HG02884 (cell line): ENCODE measurements around the gene RPS6KA5.
A peak's percentile ranks its signal among the peaks of the same experiment; 100 is the strongest.
"Not testable (repeated sequence)": the region's sequence is repeated elsewhere in the genome, so short reads cannot be mapped to it uniquely, and the experiment has no call there.

Experiments used
- ATAC-seq: cut with Tn5 transposase; IDR thresholded peaks from one replicate; pipeline ENCODE4 v1.9.1; 2021; ENCODE audit warnings: mild to moderate bottlenecking, moderate library complexity; ENCODE audit not compliant: unreplicated experiment

Gene RPS6KA5

DNA sequence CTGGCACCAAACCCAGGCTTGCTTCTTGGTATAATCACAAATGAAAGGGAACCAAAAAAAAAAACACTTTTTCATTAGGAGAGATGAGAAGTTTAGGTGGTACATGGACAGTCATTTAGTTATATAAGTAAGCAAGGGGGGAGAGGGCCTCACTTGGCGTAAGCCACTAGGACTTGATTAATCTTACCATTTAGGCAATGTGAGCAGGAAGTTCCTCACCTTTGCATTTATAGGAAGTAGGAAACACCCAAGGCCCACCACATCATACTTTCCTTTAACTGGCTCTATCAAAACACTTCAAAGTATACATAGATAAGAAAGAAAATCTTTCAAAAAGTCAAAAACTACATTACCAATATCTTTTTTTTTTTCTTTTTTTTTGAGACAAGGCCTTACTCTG lies 6.7 kb upstream of the RPS6KA5 start:
- no peak for ATAC-seq

DNA sequence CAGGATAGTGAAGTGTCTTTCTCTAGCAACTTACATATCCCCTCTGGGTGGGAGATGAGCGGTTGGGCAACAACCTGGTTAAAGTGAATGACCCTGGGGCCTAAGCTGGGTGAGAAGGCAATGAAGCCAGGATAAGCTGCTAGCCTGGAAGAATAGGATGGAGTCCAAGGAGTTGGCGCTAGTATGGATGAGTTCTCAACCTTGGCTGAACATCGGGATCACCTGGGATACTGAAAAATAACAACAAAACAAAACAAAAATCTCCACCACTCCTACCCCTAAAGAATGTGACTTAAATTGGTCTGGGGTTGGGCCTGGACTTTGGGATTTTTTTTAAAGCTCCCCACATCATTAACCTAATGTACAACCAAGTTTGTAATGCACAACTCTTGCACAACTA lies 4.8 kb upstream of the RPS6KA5 start:
- ATAC-seq = no peak

DNA sequence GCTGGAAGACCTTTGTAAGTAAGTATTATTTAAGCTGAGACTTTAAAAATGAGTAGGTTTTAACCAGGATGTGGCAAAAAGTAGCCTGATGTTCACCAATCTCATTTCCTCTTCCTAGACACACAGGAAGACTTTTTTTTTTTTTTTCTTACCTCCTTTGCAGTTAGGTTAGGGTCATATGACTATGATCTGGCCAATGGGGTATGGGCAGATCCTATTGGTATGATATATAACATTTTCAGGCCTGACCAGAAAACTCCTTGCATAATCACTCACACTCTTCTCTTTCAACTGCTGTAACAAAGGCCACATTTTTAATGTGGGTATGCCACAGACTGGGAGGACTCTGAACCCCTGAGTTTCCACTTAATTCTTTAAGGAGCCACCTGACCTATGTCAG lies 2.7 kb upstream of the RPS6KA5 start:
- ATAC-seq = no peak

DNA sequence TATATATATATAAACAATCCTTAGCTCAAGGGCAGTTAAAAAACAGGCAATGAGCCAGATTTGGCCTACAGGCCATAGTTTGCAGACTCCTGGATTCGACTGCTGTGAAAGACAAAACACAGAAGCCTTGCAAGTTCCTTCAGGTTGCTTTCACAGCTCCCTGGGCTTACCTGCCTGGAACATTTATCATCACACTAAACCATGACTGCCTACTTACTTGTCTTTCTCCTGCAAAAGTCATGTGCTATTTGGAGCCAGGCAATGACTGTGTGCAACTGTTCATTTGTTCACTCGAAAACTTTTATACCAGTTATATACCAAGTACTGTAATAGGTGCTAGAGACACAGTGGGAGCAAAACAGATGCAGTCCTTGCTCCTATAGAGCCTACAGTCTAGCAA lies 2.2 kb upstream of the RPS6KA5 start:
- no peak for ATAC-seq

DNA sequence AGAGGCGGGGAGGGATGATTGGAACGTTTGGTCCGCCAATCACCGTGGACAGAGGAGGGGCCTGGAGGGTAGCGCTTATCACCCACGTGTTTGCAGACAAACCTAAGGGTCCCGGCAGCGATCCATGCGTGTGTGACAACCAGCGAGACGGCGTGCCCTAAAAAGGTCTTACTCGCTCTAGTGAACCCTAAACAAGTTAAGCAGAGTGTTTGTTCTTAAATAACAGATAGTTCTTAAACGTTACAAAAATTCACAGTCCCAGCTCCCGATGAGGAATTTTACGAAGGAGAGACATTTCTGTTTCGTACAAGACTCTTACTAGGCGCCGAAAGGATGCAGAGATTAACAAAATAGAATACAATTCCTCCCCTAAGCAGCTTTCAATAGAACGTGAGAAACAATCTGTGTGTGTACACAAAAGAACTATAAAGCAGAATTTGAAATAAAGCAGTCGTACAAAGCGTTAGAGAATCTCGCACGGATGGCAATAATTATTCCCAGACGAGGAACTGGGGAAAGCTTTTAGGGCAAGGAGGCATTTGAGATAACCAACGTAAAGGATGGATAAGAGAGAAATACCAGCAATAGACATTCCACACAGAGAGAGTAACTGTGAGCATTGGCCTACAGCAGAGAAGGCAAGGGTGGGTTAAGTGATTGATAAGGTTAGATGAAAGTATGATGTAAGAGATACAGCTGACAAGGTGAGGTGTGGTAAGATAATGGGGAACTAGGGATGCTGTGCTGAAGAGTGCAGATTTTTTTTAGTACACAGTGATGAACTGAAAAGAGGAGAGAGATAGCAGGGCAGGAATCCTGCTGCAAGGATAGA lies 831 bp upstream of the RPS6KA5 start:
- ATAC-seq = no peak

DNA sequence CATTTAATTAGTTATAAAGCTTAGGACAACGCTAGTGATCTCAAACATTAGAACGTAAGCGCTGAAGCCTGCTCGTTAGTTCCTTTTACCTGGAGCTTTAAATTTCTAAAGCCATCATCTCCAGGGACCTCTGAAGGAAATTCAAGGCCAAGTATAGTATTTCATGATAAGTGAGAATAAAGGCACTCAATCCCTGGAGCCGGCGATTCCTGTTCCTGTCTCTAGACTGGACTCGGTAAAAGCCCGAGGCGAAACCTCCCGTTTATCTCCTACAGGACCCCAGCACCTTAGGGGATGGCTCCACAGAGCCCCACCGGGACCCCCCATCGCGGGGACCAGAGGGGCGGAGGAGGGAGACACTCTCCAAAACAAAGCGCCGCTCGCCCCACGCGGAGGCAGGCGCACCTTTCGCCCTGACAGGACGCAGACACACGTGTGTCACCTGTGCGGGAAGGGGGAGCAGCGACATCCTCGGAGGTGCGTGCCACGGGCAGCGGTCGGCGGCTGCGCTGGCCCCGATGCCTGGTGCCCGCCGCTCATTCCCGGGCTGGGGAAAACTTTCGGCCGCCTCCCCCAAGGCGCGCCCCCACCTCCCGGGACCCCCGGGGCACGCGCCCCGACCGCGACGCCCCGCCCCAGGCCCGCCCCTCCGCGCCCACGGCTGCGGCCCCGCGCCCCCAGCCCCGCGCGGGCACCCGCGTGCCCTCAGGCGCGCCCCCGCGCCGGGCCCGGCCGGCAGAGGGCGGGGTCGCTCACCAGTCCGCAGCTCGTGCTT lies 678 bp downstream of the RPS6KA5 start:
- ATAC-seq = peak; percentile 7

DNA sequence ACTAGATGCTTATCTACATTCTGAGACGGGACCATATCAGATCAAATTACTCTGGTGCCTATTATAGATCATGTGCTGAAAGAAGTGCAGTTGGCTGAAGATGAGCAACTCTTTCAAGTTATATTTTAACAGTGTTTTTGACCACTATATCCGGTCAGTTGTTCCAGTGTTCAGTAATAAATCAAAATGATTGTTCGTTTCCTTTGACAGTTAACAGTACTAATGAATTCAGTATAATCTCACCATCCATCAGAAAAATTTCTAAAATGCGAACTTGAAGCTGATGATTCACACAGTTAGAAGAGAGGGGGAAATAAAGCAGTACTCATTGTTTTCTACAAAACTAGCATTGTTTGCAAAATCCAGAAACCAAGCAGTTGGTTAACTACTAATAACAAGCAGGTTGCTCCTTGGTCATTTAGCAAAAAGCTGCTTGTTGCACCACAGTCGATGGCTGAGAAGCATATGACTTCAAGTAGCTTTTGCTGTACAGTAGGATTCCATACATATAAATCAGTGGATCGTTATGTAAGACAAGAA lies 2.3 kb downstream of the RPS6KA5 start:
- ATAC-seq = no peak

DNA sequence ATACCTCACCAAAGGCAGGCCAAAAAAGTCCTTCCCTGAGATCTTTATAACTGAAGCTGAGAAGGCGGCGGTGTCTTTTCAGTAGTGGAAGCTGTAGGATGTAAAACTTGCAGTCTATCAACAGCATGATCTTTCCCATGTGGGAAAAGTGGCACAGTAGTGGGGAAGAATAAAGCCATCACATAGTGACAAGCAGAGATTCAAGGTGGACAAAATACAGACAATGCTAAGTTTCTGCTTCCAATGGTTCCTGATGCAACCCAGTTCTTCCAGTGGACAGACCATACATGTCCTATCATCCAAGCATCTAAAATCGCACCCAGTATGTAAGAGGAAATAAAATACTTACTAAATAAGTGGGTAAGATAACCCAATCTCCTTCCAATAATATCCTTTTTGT lies 4.1 kb downstream of the RPS6KA5 start:
- no peak for ATAC-seq

DNA sequence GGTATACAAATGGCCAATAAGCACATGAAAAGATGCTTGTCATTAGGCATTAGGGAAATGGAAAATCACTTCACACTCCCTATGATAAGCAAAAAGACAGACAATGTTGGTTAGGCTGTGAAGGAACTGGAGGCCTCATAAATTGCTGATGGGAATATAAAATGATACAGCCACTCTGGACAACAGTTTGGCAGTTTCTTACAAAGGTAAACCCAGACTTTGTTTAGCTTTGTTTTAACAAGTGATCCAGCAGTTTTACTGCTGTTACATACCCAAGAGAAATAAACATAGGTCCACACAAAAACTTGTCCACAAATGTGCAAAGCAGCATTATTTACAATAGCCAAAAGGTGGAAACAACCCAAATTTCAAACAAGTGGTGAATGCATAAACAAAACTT lies 5.4 kb downstream of the RPS6KA5 start:
- no peak for ATAC-seq

DNA sequence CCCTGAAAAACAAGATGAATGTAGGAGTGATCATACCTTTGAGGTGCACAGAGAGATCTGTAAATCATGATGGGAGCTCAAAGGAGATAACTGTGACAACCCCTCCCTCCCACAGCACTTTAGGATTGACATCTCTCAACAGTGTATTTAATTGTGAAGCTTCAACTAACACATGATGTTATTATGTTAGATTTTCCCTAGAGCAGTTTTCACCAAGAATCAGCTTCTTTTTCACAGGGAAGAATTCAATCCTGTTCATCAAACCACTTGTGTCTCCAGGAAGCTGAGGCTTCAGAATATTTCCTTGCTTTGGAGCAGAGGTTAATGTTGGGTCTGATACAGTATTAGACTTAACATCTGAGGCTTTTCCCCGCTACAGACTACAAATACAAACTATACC lies 11.8 kb downstream of the RPS6KA5 start:
- no peak for ATAC-seq

DNA sequence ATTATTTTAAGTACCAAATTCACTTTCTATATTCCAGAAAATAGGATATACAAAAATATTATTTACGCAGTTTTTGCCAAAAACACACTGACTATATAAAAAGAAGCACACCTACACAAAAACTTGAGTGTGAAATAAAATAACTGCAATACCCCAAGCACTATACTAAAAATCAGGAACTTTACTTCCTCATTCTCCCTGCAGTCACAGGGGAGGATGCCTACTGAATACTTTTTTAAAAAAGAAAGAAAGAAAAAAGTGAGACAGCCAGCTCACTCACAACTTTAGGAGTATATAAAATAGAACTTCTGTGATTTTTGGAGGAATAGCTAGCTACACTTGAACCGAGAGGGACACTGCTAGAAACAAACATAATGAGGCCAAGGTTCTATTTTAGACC lies 12.2 kb downstream of the RPS6KA5 start:
- no peak for ATAC-seq

DNA sequence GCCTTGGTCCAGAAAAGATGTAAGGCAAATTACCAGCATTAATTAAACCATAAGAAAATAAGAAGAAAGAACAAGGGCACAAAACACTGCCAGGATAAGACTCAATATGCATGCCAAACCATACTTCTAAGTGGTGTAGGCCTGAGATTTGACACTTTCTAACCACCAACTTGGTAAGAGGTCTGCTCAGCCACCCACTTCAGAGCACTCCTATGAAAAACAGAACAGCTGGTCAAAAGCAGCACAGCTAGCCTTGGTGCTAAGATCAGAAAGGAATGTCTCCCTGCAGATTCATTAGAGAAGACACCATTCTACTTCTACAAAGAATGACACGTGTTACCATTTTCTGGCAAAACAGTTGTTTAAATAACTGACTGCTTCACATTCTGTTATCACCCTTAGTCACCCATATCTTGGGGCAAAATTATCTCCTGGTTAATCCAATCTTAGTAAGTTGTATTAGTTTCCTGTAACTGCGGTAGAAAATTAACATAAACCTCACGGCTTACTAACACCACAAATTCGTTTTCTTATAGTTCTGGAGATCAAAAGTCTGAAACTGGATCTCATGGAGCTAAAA lies 13.2 kb downstream of the RPS6KA5 start:
- ATAC-seq = no peak

DNA sequence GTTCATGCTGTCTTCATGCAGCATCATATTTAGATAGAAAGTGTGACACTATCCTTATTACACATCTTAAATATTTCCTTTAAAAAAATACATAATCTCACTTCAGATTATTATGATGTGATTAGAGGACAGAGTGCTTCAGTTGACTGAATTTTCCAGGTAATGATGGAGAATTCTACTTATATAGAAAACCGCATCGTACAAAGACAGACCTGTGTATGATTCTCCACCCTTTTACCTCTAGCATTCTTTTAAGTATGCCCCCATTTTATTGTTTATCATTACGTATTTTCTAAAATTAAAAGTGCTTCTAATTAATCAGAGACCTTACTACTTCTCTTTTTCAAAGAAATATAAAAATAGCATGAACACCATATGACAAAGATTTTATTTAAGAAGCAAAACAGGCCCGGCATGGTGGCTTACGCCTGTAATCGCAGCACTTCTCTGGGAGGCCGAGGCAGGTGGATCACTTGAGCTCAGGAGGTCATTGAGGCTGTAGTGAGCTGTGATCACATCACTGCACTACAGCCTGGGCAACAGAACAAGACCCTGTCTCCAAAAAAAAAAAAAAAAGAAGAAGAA lies 13.9 kb downstream of the RPS6KA5 start:
- ATAC-seq = no peak

DNA sequence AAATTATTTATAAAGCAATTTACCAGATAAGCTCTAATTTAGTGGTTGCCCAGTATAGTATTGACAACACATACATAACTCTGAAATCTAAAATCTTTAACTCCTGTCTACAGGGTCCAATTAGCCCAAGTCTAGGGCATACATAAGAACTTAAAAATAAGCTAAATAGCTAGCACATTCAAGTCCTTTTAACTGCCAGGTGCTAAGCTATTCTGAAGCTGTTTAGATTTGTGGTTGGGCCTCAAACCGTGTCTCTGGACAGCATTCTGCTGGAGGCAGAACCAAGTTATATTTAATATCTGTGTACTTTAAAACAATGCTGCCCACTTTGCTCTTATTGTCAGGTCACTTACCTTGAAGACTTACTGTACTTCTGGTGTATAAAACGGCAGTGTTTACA lies 19.0 kb downstream of the RPS6KA5 start:
- ATAC-seq = no peak

DNA sequence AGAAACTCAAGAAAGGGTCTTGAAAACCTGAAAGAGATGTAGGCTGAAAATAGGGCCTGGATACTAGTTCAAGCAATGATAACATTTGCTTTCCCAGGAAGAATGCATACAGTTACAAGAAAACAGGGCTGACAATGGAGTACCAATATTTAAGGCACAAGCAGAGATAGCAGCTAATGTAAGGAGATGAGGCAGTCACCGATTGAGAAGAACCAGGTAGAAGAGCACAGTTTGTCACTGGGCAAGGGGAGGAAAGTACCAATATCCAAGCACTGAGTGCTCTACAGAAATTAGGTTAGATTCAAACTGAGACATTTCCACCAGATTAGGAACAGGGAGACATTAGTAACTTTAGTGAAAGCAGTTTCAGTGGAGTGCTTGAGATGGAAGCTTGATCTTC lies 19.9 kb downstream of the RPS6KA5 start:
- ATAC-seq = no peak

DNA sequence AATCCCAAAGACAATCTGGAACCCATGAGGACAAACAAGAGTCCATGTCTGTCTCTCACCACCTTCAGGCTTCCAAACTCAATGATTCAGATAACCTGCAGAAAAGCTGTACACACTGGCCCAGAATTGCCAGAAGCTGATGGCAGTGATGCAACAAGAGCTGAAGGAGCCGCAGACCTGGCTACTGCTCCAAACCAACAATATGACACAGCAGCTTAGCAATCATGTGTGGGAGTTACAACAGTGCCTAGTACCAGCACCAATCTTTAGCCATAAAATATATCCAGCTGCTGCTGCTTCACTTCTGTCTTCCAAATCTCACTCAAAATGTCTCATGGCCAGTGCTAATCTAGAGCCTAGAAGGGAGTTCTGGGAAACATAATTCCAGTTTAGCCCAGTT lies 22.0 kb downstream of the RPS6KA5 start:
- no peak for ATAC-seq

DNA sequence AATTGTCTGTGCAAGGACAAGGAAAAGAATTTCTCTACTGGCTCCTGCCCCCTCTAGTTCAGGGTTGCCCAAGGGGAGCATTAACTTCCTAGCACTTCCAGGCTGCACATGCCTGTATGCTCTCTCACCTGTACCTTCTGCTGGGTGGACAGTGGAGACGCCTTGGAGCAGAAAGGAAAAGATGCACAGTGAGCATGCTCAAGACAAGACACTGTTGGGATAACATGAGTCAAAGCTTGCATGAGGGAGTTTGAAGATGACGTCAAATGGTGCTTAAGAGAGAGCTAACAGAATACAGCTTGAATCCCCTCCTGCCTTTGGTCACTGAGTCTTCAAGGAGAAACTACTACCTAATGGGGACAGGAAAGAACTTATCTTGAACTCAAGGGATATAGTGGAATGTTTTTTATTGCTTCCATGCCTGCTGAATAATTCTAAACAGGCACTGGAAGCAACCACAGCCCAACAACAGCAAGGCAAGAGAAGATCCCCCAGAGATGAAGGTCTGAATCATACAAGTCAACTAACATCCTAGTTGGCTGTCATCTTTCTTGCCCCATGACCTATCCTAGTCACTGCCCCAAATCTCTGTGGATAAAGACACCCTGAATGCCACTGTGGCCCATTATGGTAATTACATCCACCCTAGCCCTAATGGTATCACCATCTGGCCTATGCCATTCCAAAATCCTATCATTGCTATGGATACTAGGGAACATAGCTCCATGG lies 23.5 kb downstream of the RPS6KA5 start:
- ATAC-seq = no peak

DNA sequence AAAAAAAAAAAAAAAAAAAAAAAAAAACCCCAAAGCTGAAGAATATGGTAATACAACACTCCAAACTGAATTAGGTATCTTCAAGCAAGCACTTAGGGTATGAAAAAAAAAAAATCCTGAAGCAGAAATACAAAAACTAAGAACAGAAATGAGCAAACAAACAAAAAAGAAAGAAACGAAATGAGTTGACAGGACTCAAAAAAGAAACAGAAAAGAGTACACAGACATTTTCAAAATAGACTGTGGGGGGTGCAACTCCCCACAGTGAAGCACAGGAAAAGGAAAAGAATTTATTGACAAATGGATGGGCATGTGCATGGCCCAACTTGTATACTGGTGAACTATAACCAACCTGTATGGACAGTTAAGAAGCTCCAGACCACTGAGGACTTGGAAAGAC lies 24.6 kb downstream of the RPS6KA5 start:
- ATAC-seq = peak; percentile 59

DNA sequence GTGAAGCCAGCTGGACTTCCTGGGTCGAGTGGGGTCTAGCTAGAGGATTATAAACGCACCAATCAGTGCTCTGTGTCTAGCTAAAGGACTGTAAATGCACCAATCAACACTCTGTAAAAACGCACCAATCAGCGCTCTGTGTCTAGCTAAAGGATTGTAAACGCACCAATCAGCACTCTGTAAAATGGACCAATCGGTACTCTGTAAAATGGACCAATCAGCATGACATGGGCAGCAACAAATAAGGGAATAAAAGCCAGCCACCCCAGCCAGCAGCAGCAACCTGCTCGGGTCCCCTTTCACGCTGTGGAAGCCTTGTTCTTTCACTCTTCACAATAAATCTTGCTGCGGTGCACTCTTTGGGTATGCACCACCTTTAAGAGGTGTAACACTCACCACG lies 26.1 kb downstream of the RPS6KA5 start:
- not testable (repeated sequence) for ATAC-seq

DNA sequence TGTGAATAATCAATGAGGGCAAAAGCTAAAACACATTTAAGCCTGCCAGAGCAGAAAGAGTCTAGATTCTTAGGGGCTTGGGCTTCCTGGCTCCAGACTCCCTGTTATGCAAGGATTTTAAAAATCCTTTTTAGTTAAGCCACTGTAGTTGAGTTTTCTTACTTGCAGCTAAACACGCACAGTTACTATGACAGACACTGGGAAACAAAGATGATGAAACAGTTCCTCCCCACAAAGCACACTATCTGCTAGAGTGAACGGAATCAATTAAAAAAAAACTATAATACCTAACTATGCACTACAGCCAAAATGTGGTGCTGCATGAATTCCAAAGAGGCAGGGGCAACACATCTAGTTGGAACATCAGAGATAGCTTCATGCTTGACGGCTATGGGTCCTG lies 28.2 kb downstream of the RPS6KA5 start:
- no peak for ATAC-seq

DNA sequence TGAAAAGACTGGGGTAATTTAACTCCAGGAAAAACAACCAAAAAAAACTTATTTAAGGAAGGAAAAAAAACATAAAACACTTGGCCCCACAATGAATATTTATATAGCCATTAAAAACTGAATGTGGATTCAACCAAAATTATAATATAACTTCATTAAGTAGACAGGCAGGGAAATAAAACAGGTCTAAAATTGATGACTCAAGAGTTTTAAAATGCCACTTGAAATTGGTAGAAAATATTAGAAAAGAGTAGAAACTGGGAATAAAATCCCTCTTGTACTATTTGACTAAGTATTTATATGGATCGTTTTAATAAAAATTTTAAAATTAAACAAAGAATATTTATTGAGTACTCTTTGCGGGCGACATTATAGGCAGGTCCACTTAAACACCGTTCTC lies 28.8 kb downstream of the RPS6KA5 start:
- no peak for ATAC-seq
